ENCODE measurements around the gene CNTN5.
"Not testable (repeated sequence)": the region's sequence is repeated elsewhere in the genome, so short reads cannot be mapped to it uniquely, and the experiment has no call there.

CNTN5 gene

GRCh38 chr11:99079576-99079975 lies 58.8 kb downstream of the CNTN5 start:
- H3K27ac ChIP-seq (ENCODE audit: low read depth, low read length) = no peak overlapping the region

GRCh38 chr11:99080154-99080553 lies 59.4 kb downstream of the CNTN5 start:
- over 99% methylated on average over 5 of the region's 5 CpGs for WGBS
- no peak overlapping the region for H3K9ac ChIP-seq (ENCODE audit: low read depth, low read length)
- H3K27ac ChIP-seq (ENCODE audit: low read depth, low read length) = no peak overlapping the region
- no peaks in the 10 kb centered on the region for H3K4me1 ChIP-seq (ENCODE audit: insufficient read depth, low read length)
- H3K36me3 ChIP-seq (ENCODE audit: insufficient read depth, low read length) = no peaks in the 10 kb centered on the region
- no peaks in the 10 kb centered on the region for H3K27me3 ChIP-seq (ENCODE audit: insufficient read depth, low read length)
- H3K9me3 ChIP-seq (ENCODE audit: insufficient read depth, low read depth, low read length) = no peaks in the 10 kb centered on the region
- H3K4me3 ChIP-seq (ENCODE audit: low read length) = no peak overlapping the region

More at GRCh38 chr11:99079576-99079975, 58.8 kb downstream of the CNTN5 start:
- no peaks in the 10 kb centered on the region for H3K36me3 ChIP-seq (ENCODE audit: insufficient read depth, low read length)
- no peaks in the 10 kb centered on the region for H3K4me1 ChIP-seq (ENCODE audit: insufficient read depth, low read length)
- no peaks in the 10 kb centered on the region for H3K27me3 ChIP-seq (ENCODE audit: insufficient read depth, low read length)
- no peak overlapping the region for H3K4me3 ChIP-seq (ENCODE audit: low read length)
- no peak overlapping the region for H3K9ac ChIP-seq (ENCODE audit: low read depth, low read length)
- no peaks in the 10 kb centered on the region for H3K9me3 ChIP-seq (ENCODE audit: insufficient read depth, low read depth, low read length)
- WGBS = 91% methylated on average over 3 of the region's 3 CpGs

GRCh38 chr11:99098258-99098657 lies 77.5 kb downstream of the CNTN5 start:
- H3K4me1 ChIP-seq (ENCODE audit: insufficient read depth, low read length) = no peaks in the 10 kb centered on the region
- H3K36me3 ChIP-seq (ENCODE audit: insufficient read depth, low read length) = no peaks in the 10 kb centered on the region
- no peak overlapping the region for H3K4me3 ChIP-seq (ENCODE audit: low read length)
- no peaks in the 10 kb centered on the region for H3K27me3 ChIP-seq (ENCODE audit: insufficient read depth, low read length)
- WGBS = 92% methylated on average over 4 of the region's 6 CpGs
- H3K9me3 ChIP-seq (ENCODE audit: insufficient read depth, low read depth, low read length) = peaks cover 9% of the 10 kb centered on the region
- H3K27ac ChIP-seq (ENCODE audit: low read depth, low read length) = no peak overlapping the region
- H3K9ac ChIP-seq (ENCODE audit: low read depth, low read length) = no peak overlapping the region

GRCh38 chr11:99098751-99099150 lies 78.0 kb downstream of the CNTN5 start:
- Histone ChIP-seq H3K27ac (ENCODE audit: low read depth, low read length) (no peak overlapping the region), H3K4me3 (ENCODE audit: low read length) (no peak overlapping the region), H3K36me3 (ENCODE audit: insufficient read depth, low read length) (no peaks in the 10 kb centered on the region), H3K9me3 (ENCODE audit: insufficient read depth, low read depth, low read length) (peaks cover 9% of the 10 kb centered on the region), H3K4me1 (ENCODE audit: insufficient read depth, low read length) (no peaks in the 10 kb centered on the region), H3K27me3 (ENCODE audit: insufficient read depth, low read length) (no peaks in the 10 kb centered on the region), H3K9ac (ENCODE audit: low read depth, low read length) (no peak overlapping the region)
- WGBS = 100% methylated on average over 1 of the region's 1 CpG

- H3K36me3 ChIP-seq (ENCODE audit: insufficient read depth, low read length) = no peaks in the 10 kb centered on the region
- no peak overlapping the region for H3K4me3 ChIP-seq (ENCODE audit: low read length)
- no peak overlapping the region for H3K27ac ChIP-seq (ENCODE audit: low read depth, low read length)
- H3K27me3 ChIP-seq (ENCODE audit: insufficient read depth, low read length) = no peaks in the 10 kb centered on the region
- 0 out of 2 replicates have a peak, but pooled peaks cover 4% of the 10 kb centered on the region for H3K9me3 ChIP-seq (ENCODE audit: insufficient read depth, low read depth, low read length)
- H3K9ac ChIP-seq (ENCODE audit: low read depth, low read length) = no peak overlapping the region
- WGBS = no CpG with 5 or more reads among the region's 2 CpGs
- no peaks in the 10 kb centered on the region for H3K4me1 ChIP-seq (ENCODE audit: insufficient read depth, low read length)
These were observed 96.9 kb downstream of the CNTN5 start for GRCh38 chr11:99117603-99118002.

GRCh38 chr11:99133862-99134261 lies 113.1 kb downstream of the CNTN5 start:
- not testable (repeated sequence) for H3K27me3 ChIP-seq (ENCODE audit: insufficient read depth, low read length); H3K4me3 ChIP-seq (ENCODE audit: low read length); H3K9me3 ChIP-seq (ENCODE audit: insufficient read depth, low read depth, low read length); H3K4me1 ChIP-seq (ENCODE audit: insufficient read depth, low read length); H3K9ac ChIP-seq (ENCODE audit: low read depth, low read length); H3K27ac ChIP-seq (ENCODE audit: low read depth, low read length); H3K36me3 ChIP-seq (ENCODE audit: insufficient read depth, low read length)
- 87% methylated on average over 3 of the region's 3 CpGs for WGBS

- Histone ChIP-seq H3K27me3 (ENCODE audit: insufficient read depth, low read length) (no peaks in the 10 kb centered on the region), H3K4me3 (ENCODE audit: low read length) (no peak overlapping the region), H3K9me3 (ENCODE audit: insufficient read depth, low read depth, low read length) (no peaks in the 10 kb centered on the region), H3K9ac (ENCODE audit: low read depth, low read length) (no peak overlapping the region), H3K4me1 (ENCODE audit: insufficient read depth, low read length) (no peaks in the 10 kb centered on the region), H3K27ac (ENCODE audit: low read depth, low read length) (no peak overlapping the region), H3K36me3 (ENCODE audit: insufficient read depth, low read length) (no peaks in the 10 kb centered on the region)
- WGBS = 100% methylated on average over 1 of the region's 1 CpG
These were observed 114.8 kb downstream of the CNTN5 start for GRCh38 chr11:99135508-99135907.

- H3K9ac ChIP-seq (ENCODE audit: low read depth, low read length) = no peak overlapping the region
- H3K9me3 ChIP-seq (ENCODE audit: insufficient read depth, low read depth, low read length) = no peaks in the 10 kb centered on the region
- no peak overlapping the region for H3K4me3 ChIP-seq (ENCODE audit: low read length)
- H3K27me3 ChIP-seq (ENCODE audit: insufficient read depth, low read length) = no peaks in the 10 kb centered on the region
- no peaks in the 10 kb centered on the region for H3K36me3 ChIP-seq (ENCODE audit: insufficient read depth, low read length)
- no peak overlapping the region for H3K27ac ChIP-seq (ENCODE audit: low read depth, low read length)
- WGBS = 68% methylated on average over 4 of the region's 4 CpGs
- H3K4me1 ChIP-seq (ENCODE audit: insufficient read depth, low read length) = no peaks in the 10 kb centered on the region
These were observed 121.5 kb downstream of the CNTN5 start for GRCh38 chr11:99142237-99142636.

- Histone ChIP-seq H3K36me3 (ENCODE audit: insufficient read depth, low read length) (no peaks in the 10 kb centered on the region), H3K9ac (ENCODE audit: low read depth, low read length) (no peak overlapping the region), H3K9me3 (ENCODE audit: insufficient read depth, low read depth, low read length) (no peaks in the 10 kb centered on the region), H3K27ac (ENCODE audit: low read depth, low read length) (no peak overlapping the region), H3K27me3 (ENCODE audit: insufficient read depth, low read length) (no peaks in the 10 kb centered on the region), H3K4me1 (ENCODE audit: insufficient read depth, low read length) (no peaks in the 10 kb centered on the region), H3K4me3 (ENCODE audit: low read length) (no peak overlapping the region)
These were observed 127.6 kb downstream of the CNTN5 start for GRCh38 chr11:99148352-99148751.

- H3K4me3 ChIP-seq (ENCODE audit: low read length) = no peak overlapping the region
- no peaks in the 10 kb centered on the region for H3K27me3 ChIP-seq (ENCODE audit: insufficient read depth, low read length)
- 56% methylated on average over 5 of the region's 5 CpGs for WGBS
- H3K9me3 ChIP-seq (ENCODE audit: insufficient read depth, low read depth, low read length) = no peaks in the 10 kb centered on the region
- H3K27ac ChIP-seq (ENCODE audit: low read depth, low read length) = no peak overlapping the region
- H3K36me3 ChIP-seq (ENCODE audit: insufficient read depth, low read length) = no peaks in the 10 kb centered on the region
- H3K9ac ChIP-seq (ENCODE audit: low read depth, low read length) = no peak overlapping the region
- no peaks in the 10 kb centered on the region for H3K4me1 ChIP-seq (ENCODE audit: insufficient read depth, low read length)
These were observed 133.5 kb downstream of the CNTN5 start for GRCh38 chr11:99154277-99154676.

GRCh38 chr11:99160447-99160846 lies 139.7 kb downstream of the CNTN5 start:
- WGBS = 97% methylated on average over 2 of the region's 2 CpGs
- H3K36me3 ChIP-seq (ENCODE audit: insufficient read depth, low read length) = no peaks in the 10 kb centered on the region
- H3K27me3 ChIP-seq (ENCODE audit: insufficient read depth, low read length) = no peaks in the 10 kb centered on the region
- H3K27ac ChIP-seq (ENCODE audit: low read depth, low read length) = no peak overlapping the region
- no peaks in the 10 kb centered on the region for H3K9me3 ChIP-seq (ENCODE audit: insufficient read depth, low read depth, low read length)
- 0 out of 2 replicates have a peak, but pooled peaks cover 5% of the 10 kb centered on the region for H3K4me1 ChIP-seq (ENCODE audit: insufficient read depth, low read length)
- H3K9ac ChIP-seq (ENCODE audit: low read depth, low read length) = no peak overlapping the region
- H3K4me3 ChIP-seq (ENCODE audit: low read length) = no peak overlapping the region

GRCh38 chr11:99162819-99163218 lies 142.1 kb downstream of the CNTN5 start:
- H3K9ac ChIP-seq (ENCODE audit: low read depth, low read length) = no peak overlapping the region
- no peaks in the 10 kb centered on the region for H3K9me3 ChIP-seq (ENCODE audit: insufficient read depth, low read depth, low read length)
- H3K4me1 ChIP-seq (ENCODE audit: insufficient read depth, low read length) = 0 out of 2 replicates have a peak, but pooled peaks cover 6% of the 10 kb centered on the region
- H3K4me3 ChIP-seq (ENCODE audit: low read length) = no peak overlapping the region
- 100% methylated on average over 4 of the region's 5 CpGs for WGBS
- H3K27me3 ChIP-seq (ENCODE audit: insufficient read depth, low read length) = no peaks in the 10 kb centered on the region
- H3K36me3 ChIP-seq (ENCODE audit: insufficient read depth, low read length) = no peaks in the 10 kb centered on the region
- no peak overlapping the region for H3K27ac ChIP-seq (ENCODE audit: low read depth, low read length)
